ENCODE measurements around the gene ALKBH3. TPM values are rescaled to one million over a fixed set of nuclear protein-coding genes. Genes with fewer than 3 reads are reported as not detected.

ALKBH3 gene
- total and polyA plus RNA-seq, 2 experiments from 2014 or later: 10.7 to 10.8 TPM

DNA sequence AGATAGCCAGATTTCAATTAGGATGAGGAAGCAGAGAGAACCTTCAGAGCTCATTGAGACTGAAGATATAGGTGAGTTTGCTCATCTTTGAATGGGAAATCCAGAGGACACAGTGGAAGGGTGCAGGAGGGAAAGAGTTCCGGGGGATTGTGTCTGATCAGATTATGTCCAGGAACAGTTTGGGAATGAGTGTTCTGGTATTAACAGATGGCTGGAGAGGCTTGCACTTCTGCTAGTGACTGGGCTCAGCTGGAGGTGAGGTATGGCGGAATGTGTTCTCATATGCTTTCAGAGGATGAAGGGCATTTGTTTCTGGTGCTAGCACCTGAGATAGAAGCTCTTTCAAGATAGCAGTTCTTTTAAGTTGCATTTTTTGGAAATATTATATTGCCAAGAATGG is 27.6 kb downstream of the ALKBH3 start:
- Histone ChIP-seq H3K27me3 (ENCODE audit: insufficient read depth) (no peaks in the 10 kb centered on the region), H2AFZ (no peak overlapping the region), H3K4me1 (ENCODE audit: insufficient read depth) (no peaks in the 10 kb centered on the region; the same call in 1 of the 2 replicates), H3K4me2 (no peak overlapping the region), H4K20me1 (replicated peaks; ENCODE audit: insufficient read depth) (no peaks in the 10 kb centered on the region; the same call in 1 of the 2 replicates), H3K36me3 (ENCODE audit: insufficient read depth) (no peaks in the 10 kb centered on the region), H3K9me2 (ENCODE audit: insufficient read depth) (no peaks in the 10 kb centered on the region), H3K4me3 (no peak overlapping the region), H3K27ac (ENCODE audit: low read depth) (no peak overlapping the region), H3F3A (replicated peaks; ENCODE audit: low read depth) (no peaks in the 10 kb centered on the region), H3K79me2 (replicated peaks; ENCODE audit: insufficient read depth) (no peaks in the 10 kb centered on the region)
- Mint-ChIP-seq H3K27ac (no peak overlapping the region), H3K27me3 (ENCODE audit: insufficient read depth, low read depth, poor library complexity) (no peaks in the 10 kb centered on the region), H3K36me3 (ENCODE audit: low read depth) (no peaks in the 10 kb centered on the region), H3K9me3 (no peaks in the 10 kb centered on the region), H3K4me1 (no peaks in the 10 kb centered on the region), H3K4me3 (no peak overlapping the region)
- ATAC-seq (no peak), DNase-seq (ENCODE audit: low spot score) (no peak)
- TF ChIP-seq ZNF114 (CRISPR knock-in tag; IDR thresholded peaks at IDR 0.05) (no peak), STAT1 (IDR thresholded peaks at IDR 0.05; ENCODE audit: unreplicated experiment) (no peak), JUNB (IDR thresholded peaks at IDR 0.05; ENCODE audit: unreplicated experiment) (no peak), ZNF331 (CRISPR knock-in tag; IDR thresholded peaks at IDR 0.05; ENCODE audit: low read depth) (no peak), EZH2phosphoT487 (IDR thresholded peaks at IDR 0.05; ENCODE audit: unreplicated experiment) (no peak), NANOG (IDR thresholded peaks at IDR 0.05; ENCODE audit: borderline replicate concordance) (no peak), CREB1 (CRISPR knock-in tag; IDR thresholded peaks at IDR 0.05; ENCODE audit: low read depth) (no peak), POLR2AphosphoS5 (IDR thresholded peaks at IDR 0.05; ENCODE audit: low read depth) (no peak), EZH2 (IDR thresholded peaks at IDR 0.05; ENCODE audit: low read depth, unreplicated experiment) (no peak)
- TF ChIP-seq, protein P1, sequence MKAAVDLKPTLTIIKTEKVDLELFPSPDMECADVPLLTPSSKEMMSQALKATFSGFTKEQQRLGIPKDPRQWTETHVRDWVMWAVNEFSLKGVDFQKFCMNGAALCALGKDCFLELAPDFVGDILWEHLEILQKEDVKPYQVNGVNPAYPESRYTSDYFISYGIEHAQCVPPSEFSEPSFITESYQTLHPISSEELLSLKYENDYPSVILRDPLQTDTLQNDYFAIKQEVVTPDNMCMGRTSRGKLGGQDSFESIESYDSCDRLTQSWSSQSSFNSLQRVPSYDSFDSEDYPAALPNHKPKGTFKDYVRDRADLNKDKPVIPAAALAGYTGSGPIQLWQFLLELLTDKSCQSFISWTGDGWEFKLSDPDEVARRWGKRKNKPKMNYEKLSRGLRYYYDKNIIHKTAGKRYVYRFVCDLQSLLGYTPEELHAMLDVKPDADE (IDR thresholded peaks at IDR 0.05): no peak
- TF ChIP-seq, protein P2, sequence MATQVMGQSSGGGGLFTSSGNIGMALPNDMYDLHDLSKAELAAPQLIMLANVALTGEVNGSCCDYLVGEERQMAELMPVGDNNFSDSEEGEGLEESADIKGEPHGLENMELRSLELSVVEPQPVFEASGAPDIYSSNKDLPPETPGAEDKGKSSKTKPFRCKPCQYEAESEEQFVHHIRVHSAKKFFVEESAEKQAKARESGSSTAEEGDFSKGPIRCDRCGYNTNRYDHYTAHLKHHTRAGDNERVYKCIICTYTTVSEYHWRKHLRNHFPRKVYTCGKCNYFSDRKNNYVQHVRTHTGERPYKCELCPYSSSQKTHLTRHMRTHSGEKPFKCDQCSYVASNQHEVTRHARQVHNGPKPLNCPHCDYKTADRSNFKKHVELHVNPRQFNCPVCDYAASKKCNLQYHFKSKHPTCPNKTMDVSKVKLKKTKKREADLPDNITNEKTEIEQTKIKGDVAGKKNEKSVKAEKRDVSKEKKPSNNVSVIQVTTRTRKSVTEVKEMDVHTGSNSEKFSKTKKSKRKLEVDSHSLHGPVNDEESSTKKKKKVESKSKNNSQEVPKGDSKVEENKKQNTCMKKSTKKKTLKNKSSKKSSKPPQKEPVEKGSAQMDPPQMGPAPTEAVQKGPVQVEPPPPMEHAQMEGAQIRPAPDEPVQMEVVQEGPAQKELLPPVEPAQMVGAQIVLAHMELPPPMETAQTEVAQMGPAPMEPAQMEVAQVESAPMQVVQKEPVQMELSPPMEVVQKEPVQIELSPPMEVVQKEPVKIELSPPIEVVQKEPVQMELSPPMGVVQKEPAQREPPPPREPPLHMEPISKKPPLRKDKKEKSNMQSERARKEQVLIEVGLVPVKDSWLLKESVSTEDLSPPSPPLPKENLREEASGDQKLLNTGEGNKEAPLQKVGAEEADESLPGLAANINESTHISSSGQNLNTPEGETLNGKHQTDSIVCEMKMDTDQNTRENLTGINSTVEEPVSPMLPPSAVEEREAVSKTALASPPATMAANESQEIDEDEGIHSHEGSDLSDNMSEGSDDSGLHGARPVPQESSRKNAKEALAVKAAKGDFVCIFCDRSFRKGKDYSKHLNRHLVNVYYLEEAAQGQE (IDR thresholded peaks at IDR 0.05; ENCODE audit: unreplicated experiment): no peak
- TF ChIP-seq, protein P3, sequence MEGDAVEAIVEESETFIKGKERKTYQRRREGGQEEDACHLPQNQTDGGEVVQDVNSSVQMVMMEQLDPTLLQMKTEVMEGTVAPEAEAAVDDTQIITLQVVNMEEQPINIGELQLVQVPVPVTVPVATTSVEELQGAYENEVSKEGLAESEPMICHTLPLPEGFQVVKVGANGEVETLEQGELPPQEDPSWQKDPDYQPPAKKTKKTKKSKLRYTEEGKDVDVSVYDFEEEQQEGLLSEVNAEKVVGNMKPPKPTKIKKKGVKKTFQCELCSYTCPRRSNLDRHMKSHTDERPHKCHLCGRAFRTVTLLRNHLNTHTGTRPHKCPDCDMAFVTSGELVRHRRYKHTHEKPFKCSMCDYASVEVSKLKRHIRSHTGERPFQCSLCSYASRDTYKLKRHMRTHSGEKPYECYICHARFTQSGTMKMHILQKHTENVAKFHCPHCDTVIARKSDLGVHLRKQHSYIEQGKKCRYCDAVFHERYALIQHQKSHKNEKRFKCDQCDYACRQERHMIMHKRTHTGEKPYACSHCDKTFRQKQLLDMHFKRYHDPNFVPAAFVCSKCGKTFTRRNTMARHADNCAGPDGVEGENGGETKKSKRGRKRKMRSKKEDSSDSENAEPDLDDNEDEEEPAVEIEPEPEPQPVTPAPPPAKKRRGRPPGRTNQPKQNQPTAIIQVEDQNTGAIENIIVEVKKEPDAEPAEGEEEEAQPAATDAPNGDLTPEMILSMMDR (conservative IDR thresholded peaks at IDR 0.05; ENCODE audit: low read depth in 2 of 2): no peak
- TF ChIP-seq, protein P4, sequence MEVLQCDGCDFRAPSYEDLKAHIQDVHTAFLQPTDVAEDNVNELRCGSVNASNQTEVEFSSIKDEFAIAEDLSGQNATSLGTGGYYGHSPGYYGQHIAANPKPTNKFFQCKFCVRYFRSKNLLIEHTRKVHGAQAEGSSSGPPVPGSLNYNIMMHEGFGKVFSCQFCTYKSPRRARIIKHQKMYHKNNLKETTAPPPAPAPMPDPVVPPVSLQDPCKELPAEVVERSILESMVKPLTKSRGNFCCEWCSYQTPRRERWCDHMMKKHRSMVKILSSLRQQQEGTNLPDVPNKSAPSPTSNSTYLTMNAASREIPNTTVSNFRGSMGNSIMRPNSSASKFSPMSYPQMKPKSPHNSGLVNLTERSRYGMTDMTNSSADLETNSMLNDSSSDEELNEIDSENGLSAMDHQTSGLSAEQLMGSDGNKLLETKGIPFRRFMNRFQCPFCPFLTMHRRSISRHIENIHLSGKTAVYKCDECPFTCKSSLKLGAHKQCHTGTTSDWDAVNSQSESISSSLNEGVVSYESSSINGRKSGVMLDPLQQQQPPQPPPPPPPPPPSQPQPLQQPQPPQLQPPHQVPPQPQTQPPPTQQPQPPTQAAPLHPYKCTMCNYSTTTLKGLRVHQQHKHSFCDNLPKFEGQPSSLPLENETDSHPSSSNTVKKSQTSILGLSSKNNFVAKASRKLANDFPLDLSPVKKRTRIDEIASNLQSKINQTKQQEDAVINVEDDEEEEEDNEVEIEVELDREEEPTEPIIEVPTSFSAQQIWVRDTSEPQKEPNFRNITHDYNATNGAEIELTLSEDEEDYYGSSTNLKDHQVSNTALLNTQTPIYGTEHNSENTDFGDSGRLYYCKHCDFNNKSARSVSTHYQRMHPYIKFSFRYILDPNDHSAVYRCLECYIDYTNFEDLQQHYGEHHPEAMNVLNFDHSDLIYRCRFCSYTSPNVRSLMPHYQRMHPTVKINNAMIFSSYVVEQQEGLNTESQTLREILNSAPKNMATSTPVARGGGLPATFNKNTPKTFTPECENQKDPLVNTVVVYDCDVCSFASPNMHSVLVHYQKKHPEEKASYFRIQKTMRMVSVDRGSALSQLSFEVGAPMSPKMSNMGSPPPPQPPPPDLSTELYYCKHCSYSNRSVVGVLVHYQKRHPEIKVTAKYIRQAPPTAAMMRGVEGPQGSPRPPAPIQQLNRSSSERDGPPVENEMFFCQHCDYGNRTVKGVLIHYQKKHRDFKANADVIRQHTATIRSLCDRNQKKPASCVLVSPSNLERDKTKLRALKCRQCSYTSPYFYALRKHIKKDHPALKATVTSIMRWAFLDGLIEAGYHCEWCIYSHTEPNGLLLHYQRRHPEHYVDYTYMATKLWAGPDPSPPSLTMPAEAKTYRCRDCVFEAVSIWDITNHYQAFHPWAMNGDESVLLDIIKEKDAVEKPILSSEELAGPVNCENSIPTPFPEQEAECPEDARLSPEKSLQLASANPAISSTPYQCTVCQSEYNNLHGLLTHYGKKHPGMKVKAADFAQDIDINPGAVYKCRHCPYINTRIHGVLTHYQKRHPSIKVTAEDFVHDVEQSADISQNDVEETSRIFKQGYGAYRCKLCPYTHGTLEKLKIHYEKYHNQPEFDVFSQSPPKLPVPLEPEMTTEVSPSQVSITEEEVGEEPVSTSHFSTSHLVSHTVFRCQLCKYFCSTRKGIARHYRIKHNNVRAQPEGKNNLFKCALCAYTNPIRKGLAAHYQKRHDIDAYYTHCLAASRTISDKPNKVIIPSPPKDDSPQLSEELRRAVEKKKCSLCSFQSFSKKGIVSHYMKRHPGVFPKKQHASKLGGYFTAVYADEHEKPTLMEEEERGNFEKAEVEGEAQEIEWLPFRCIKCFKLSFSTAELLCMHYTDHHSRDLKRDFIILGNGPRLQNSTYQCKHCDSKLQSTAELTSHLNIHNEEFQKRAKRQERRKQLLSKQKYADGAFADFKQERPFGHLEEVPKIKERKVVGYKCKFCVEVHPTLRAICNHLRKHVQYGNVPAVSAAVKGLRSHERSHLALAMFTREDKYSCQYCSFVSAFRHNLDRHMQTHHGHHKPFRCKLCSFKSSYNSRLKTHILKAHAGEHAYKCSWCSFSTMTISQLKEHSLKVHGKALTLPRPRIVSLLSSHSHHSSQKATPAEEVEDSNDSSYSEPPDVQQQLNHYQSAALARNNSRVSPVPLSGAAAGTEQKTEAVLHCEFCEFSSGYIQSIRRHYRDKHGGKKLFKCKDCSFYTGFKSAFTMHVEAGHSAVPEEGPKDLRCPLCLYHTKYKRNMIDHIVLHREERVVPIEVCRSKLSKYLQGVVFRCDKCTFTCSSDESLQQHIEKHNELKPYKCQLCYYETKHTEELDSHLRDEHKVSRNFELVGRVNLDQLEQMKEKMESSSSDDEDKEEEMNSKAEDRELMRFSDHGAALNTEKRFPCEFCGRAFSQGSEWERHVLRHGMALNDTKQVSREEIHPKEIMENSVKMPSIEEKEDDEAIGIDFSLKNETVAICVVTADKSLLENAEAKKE (CRISPR knock-in tag; IDR thresholded peaks at IDR 0.05): no peak
